ENCODE measurements around the gene CNKSR3. TPM values are rescaled to one million over a fixed set of nuclear protein-coding genes. Genes with fewer than 3 reads are reported as not detected.

Gene CNKSR3
- total RNA-seq, 2 experiments from 2014 or later = not detected

- Mint-ChIP-seq H3K4me1 (ENCODE audit: low read depth) (no peaks in the 10 kb centered on the region), H3K36me3 (ENCODE audit: low read depth) (no peaks in the 10 kb centered on the region), H3K9me3 (ENCODE audit: insufficient read depth) (no peaks in the 10 kb centered on the region), H3K27me3 (ENCODE audit: low read depth) (no peaks in the 10 kb centered on the region), H3K27ac (no peak overlapping the region), H3K4me3 (no peak overlapping the region)
- DNase-seq = no peak
- CTCF ChIA-PET = no interaction called here
- POLR2A ChIA-PET = no interaction called here
- no peak for ATAC-seq
Observed at GRCh38 chr6:154466971-154467679, 43.4 kb downstream of the CNKSR3 start.

- H3K36me3 Mint-ChIP-seq (ENCODE audit: low read depth) = no peaks in the 10 kb centered on the region
Observed at GRCh38 chr6:154466139-154466538, 44.3 kb downstream of the CNKSR3 start.

DNA sequence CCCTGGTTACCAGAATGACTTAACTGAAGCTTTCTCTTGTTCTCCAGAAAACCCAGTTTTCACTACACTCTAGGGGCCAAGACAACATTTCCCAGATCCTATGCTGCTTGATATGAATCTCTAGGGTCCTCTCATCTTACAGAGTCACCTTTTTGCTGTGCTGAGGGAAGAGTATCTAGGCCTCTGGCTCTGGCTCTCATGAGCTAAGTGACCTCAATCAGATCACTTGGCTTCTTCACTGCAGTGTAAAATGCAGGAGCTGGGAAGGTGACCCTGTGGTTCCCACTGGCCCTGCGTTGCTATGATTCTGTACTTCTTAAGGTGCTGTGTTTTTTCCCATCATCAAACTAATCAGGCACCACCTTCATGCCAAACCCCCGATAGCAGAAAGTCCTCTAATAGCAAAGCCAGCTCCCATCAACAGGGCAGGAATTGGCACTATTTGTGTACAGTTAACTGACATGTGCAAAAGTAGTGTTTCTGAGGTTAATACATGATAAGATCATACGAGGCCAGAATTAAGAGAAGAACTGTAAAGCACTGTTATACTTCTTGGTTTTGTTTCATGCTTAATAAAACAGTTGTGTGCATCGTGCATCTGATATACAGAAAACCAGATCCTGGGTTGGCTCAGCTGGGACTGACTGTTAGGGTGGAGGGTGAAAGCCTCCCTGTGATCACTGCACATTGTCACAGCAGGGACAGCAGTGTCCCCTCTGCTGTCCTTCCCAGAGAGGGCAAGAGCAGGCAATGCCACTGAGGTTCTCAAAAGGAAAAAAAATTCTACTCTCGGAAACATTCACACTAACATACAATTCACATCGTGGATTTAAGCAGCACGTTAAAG is 46.7 kb downstream of the CNKSR3 start:
- ATAC-seq = no peak
- CTCF ChIA-PET = no interaction called here
- POLR2A ChIA-PET = no interaction called here

More at GRCh38 chr6:154466139-154466538, 44.3 kb downstream of the CNKSR3 start:
- DNase-seq = no peak
- H3K4me1 Mint-ChIP-seq (ENCODE audit: low read depth) = no peaks in the 10 kb centered on the region
- H3K4me3 Mint-ChIP-seq = no peak overlapping the region
- no peaks in the 10 kb centered on the region for H3K27me3 Mint-ChIP-seq (ENCODE audit: low read depth)
- H3K27ac Mint-ChIP-seq = no peak overlapping the region
- CTCF ChIA-PET = no interaction called here
- ATAC-seq = no peak
- H3K9me3 Mint-ChIP-seq (ENCODE audit: insufficient read depth) = no peaks in the 10 kb centered on the region
- POLR2A ChIA-PET = interaction anchor here (0.7 kb wide), 1 partner anchor 152 kb away, joined by 3 read pairs; no protein-coding TSS in a partner anchor

GRCh38 chr6:154462425-154462824 is 48.1 kb downstream of the CNKSR3 start:
- CTCF ChIA-PET = no interaction called here
- Mint-ChIP-seq H3K4me1 (ENCODE audit: low read depth) (no peaks in the 10 kb centered on the region), H3K27me3 (ENCODE audit: low read depth) (no peaks in the 10 kb centered on the region), H3K4me3 (no peak overlapping the region), H3K27ac (no peak overlapping the region), H3K9me3 (ENCODE audit: insufficient read depth) (no peaks in the 10 kb centered on the region), H3K36me3 (ENCODE audit: low read depth) (no peaks in the 10 kb centered on the region)
- ATAC-seq (no peak), DNase-seq (no peak)
- POLR2A ChIA-PET = no interaction called here

More for the DNA sequence above, 46.7 kb downstream of the CNKSR3 start:
- Mint-ChIP-seq H3K27ac (no peak overlapping the region), H3K4me1 (ENCODE audit: low read depth) (no peaks in the 10 kb centered on the region), H3K4me3 (no peak overlapping the region), H3K27me3 (ENCODE audit: low read depth) (no peaks in the 10 kb centered on the region), H3K36me3 (ENCODE audit: low read depth) (no peaks in the 10 kb centered on the region), H3K9me3 (ENCODE audit: insufficient read depth) (no peaks in the 10 kb centered on the region)
- no peak for DNase-seq

- Mint-ChIP-seq H3K27me3 (ENCODE audit: low read depth) (no peaks in the 10 kb centered on the region), H3K4me3 (no peak overlapping the region), H3K9me3 (ENCODE audit: insufficient read depth) (no peaks in the 10 kb centered on the region), H3K4me1 (ENCODE audit: low read depth) (no peaks in the 10 kb centered on the region), H3K27ac (no peak overlapping the region), H3K36me3 (ENCODE audit: low read depth) (no peaks in the 10 kb centered on the region)
- DNase-seq = no peak
- CTCF ChIA-PET = no interaction called here
- ATAC-seq = no peak
- POLR2A ChIA-PET = no interaction called here
Observed at GRCh38 chr6:154461348-154461747, 49.1 kb downstream of the CNKSR3 start.

- H3K9me3 Mint-ChIP-seq (ENCODE audit: insufficient read depth) = no peaks in the 10 kb centered on the region
- ChIA-PET CTCF (no interaction called here), POLR2A (no interaction called here)
- H3K4me1 Mint-ChIP-seq (ENCODE audit: low read depth) = no peaks in the 10 kb centered on the region
- H3K27me3 Mint-ChIP-seq (ENCODE audit: low read depth) = no peaks in the 10 kb centered on the region
- ATAC-seq = no peak
- no peaks in the 10 kb centered on the region for H3K36me3 Mint-ChIP-seq (ENCODE audit: low read depth)
- H3K4me3 Mint-ChIP-seq = no peak overlapping the region
- no peak overlapping the region for H3K27ac Mint-ChIP-seq
- DNase-seq = no peak
Observed at GRCh38 chr6:154460306-154461071, 50.0 kb downstream of the CNKSR3 start.

- no peaks in the 10 kb centered on the region for H3K27me3 Mint-ChIP-seq (ENCODE audit: low read depth)
- no peak for DNase-seq
- CTCF ChIA-PET = no interaction called here
Observed at GRCh38 chr6:154459513-154459912, 51.0 kb downstream of the CNKSR3 start.

DNA sequence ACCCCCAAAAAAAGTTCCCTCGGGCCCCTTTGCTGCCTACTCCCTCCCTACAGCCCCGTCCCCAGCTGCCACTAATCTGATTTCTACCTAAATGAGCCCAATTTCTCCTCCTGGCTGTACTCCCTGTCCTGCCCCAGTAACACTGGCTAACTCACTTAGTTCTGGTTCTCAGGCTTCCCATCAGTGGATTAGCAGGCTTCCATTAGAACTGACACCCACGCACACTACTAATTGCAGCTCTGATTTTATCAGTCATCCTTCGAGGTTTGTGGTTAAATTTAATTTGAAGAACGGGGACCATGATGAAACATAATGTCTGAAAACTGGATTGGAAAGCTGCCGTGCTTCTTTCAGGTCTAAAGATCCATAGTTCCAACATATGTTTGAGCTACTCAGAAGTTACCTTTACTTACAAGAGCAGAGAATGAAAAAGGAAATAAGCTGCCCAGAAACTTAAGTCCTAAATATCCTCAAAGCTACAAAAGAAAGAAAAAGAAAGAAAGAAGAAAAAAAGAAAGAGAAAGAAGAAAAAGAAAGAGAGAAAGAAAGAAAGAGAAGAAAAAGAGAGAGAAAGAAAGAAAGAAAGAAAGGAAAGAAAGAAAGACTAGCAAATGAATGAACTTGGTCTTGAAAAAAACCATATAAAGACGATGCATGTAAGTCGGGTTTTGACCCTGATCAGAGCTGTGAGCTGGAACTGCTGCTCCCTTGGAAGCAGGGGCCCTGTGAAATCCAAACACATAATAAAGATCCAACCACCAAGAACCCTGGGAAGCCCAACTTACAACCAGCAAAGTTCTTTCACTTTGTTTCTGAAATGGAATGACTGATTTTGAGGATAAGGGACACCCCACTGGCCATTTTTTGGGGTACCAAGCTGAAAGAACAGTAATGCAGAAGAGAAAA is 51.7 kb downstream of the CNKSR3 start:
- Mint-ChIP-seq H3K4me3 (no peak overlapping the region), H3K27ac (no peak overlapping the region), H3K36me3 (ENCODE audit: low read depth) (no peaks in the 10 kb centered on the region), H3K4me1 (ENCODE audit: low read depth) (no peaks in the 10 kb centered on the region), H3K9me3 (ENCODE audit: insufficient read depth) (no peaks in the 10 kb centered on the region), H3K27me3 (ENCODE audit: low read depth) (no peaks in the 10 kb centered on the region)
- no peak for ATAC-seq
- ChIA-PET POLR2A (no interaction called here), CTCF (no interaction called here)
- DNase-seq = no peak

More at GRCh38 chr6:154459513-154459912, 51.0 kb downstream of the CNKSR3 start:
- Mint-ChIP-seq H3K4me3 (no peak overlapping the region), H3K9me3 (ENCODE audit: insufficient read depth) (no peaks in the 10 kb centered on the region), H3K4me1 (ENCODE audit: low read depth) (no peaks in the 10 kb centered on the region), H3K27ac (no peak overlapping the region), H3K36me3 (ENCODE audit: low read depth) (no peaks in the 10 kb centered on the region)
- POLR2A ChIA-PET = no interaction called here
- no peak for ATAC-seq

DNA sequence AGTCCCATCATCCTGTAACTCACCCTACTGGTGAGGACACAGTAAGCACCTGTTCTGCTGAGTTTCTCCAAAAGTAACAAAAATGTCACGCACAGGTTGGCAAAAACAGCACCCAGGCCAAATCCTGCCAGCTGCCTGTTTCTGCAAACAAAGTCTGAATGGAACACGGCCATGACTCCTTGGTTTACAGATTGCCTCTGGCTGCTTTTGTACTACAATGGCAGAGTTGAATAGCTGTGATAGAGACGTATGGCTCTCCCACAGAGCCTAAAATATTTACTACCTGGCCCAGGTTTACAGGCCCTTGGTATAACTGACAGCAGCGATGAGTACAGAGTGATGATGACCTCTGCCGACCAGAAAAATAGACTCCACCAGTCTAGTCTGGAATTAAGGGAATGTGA is 52.6 kb downstream of the CNKSR3 start:
- H3K27ac Mint-ChIP-seq = no peak overlapping the region

GRCh38 chr6:154457046-154457713 is 53.3 kb downstream of the CNKSR3 start:
- Mint-ChIP-seq H3K36me3 (ENCODE audit: low read depth) (no peaks in the 10 kb centered on the region), H3K27me3 (ENCODE audit: low read depth) (no peaks in the 10 kb centered on the region), H3K27ac (no peak overlapping the region), H3K9me3 (ENCODE audit: insufficient read depth) (no peaks in the 10 kb centered on the region), H3K4me3 (no peak overlapping the region), H3K4me1 (ENCODE audit: low read depth) (no peaks in the 10 kb centered on the region)
- ChIA-PET CTCF (no interaction called here), POLR2A (no interaction called here)
- ATAC-seq = no peak
- DNase-seq = no peak

More for the DNA sequence above, 52.6 kb downstream of the CNKSR3 start:
- Mint-ChIP-seq H3K4me1 (ENCODE audit: low read depth) (no peaks in the 10 kb centered on the region), H3K4me3 (no peak overlapping the region), H3K27me3 (ENCODE audit: low read depth) (no peaks in the 10 kb centered on the region), H3K36me3 (ENCODE audit: low read depth) (no peaks in the 10 kb centered on the region), H3K9me3 (ENCODE audit: insufficient read depth) (no peaks in the 10 kb centered on the region)
- CTCF ChIA-PET = no interaction called here
- POLR2A ChIA-PET = no interaction called here
- no peak for DNase-seq
- ATAC-seq = no peak

DNA sequence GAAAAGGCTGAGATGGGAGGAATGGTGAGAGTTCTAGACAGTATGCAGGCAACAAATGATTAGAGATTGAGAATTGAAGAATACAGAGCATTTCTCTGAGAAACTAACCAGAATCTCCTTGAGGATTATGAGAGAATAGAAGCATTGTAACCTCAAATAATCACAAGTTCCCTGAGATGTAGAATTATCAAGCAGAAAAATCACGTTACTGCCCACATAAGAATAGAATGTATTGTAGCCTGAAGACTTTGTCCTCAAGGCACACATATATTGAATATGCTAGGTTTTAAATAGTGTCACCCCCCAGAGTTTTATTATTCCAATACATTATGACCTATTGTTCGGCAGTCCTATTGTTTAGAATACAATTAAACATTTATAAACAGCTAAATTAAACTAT is 57.2 kb downstream of the CNKSR3 start:
- Mint-ChIP-seq H3K4me1 (ENCODE audit: low read depth) (no peaks in the 10 kb centered on the region), H3K9me3 (ENCODE audit: insufficient read depth) (no peaks in the 10 kb centered on the region), H3K36me3 (ENCODE audit: low read depth) (no peaks in the 10 kb centered on the region), H3K4me3 (no peak overlapping the region), H3K27me3 (ENCODE audit: low read depth) (no peaks in the 10 kb centered on the region), H3K27ac (no peak overlapping the region)
- ATAC-seq = no peak
- no peak for DNase-seq
- CTCF ChIA-PET = no interaction called here
- POLR2A ChIA-PET = interaction anchor here (0.5 kb wide), 1 partner anchor 172 kb away, joined by 6 read pairs; no protein-coding TSS in a partner anchor

All from activated CD8-positive, alpha-beta T cell treated with anti-CD3 and anti-CD28 coated beads, Interleukin-2, amount 10 ng/mL, durations not matched to agents 7 days and 5 days (primary cell).